Neuronal stem cell (in vitro differentiated cells): ENCODE measurements around the gene CDH23.

Experiments
- DNase-seq: peaks from one replicate; pipeline ENCODE4 v3.0.0-alpha.2; 2013; ENCODE audit warnings: low spot score
- H2AFZ ChIP-seq: one replicate; pipeline ENCODE4 v1.6.1; 2013; ENCODE audit warnings: mild to moderate bottlenecking, low read length, inconsistent platforms
- H2AK5ac ChIP-seq: 2 replicates; pipeline ENCODE4 v1.6.1; 2013; ENCODE audit warnings: low read depth, mild to moderate bottlenecking, inconsistent platforms, low read length, moderate library complexity, mixed read lengths
- H2BK120ac ChIP-seq: 2 replicates; pipeline ENCODE4 v1.6.1; 2013; ENCODE audit warnings: low read depth, mild to moderate bottlenecking, inconsistent platforms, low read length, moderate library complexity, mixed read lengths
- H2BK12ac ChIP-seq: one replicate; pipeline ENCODE4 v1.6.1; 2013; ENCODE audit warnings: low read length, inconsistent platforms
- H2BK15ac ChIP-seq: 2 replicates; pipeline ENCODE4 v1.6.1; 2013; ENCODE audit warnings: mild to moderate bottlenecking, low read length, inconsistent platforms, mixed read lengths
- H2BK5ac ChIP-seq: one replicate; pipeline ENCODE4 v1.6.1; 2013; ENCODE audit warnings: inconsistent platforms, mild to moderate bottlenecking, low read length, moderate library complexity
- H3K14ac ChIP-seq: one replicate; pipeline ENCODE4 v1.6.1; 2013; ENCODE audit warnings: low read length, inconsistent platforms
- H3K18ac ChIP-seq: 2 replicates; pipeline ENCODE4 v1.6.1; 2013; ENCODE audit warnings: low read length, inconsistent platforms
- H3K23ac ChIP-seq: 2 replicates; pipeline ENCODE4 v1.6.1; 2013; ENCODE audit warnings: low read depth, mild to moderate bottlenecking, mixed read lengths, low read length, inconsistent platforms; ENCODE audit not compliant: poor library complexity
- H3K27ac ChIP-seq: replicated peaks from 3 replicates; pipeline ENCODE4 v1.5.1; 2013; ENCODE audit warnings: low read length, inconsistent platforms
- H3K27me3 ChIP-seq, 3 experiments: 2 replicates each; pipeline ENCODE4 v1.6.1; 2013; ENCODE audit warnings: low read length in 3 of 3, mild to moderate bottlenecking in 2 of 3, inconsistent platforms in 1 of 3, low read depth in 1 of 3, mixed read lengths in 1 of 3, moderate library complexity in 1 of 3; ENCODE audit not compliant: control insufficient read depth in 3 of 3, insufficient read depth in 3 of 3
- H3K36me3 ChIP-seq, 2 donors: replicated peaks in 1 of 2; 2 replicates each; pipeline ENCODE4 v1.6.1; 2013; ENCODE audit warnings: low read length in 2 of 2; ENCODE audit not compliant: control insufficient read depth in 2 of 2, insufficient read depth in 2 of 2
- H3K4ac ChIP-seq: 2 replicates; pipeline ENCODE4 v1.6.1; 2013; ENCODE audit warnings: inconsistent platforms, mild to moderate bottlenecking, low read length, moderate library complexity
- H3K4me1 ChIP-seq, 2 donors: 1 replicate in 1 of 2; 2 replicates in 1 of 2; pipeline ENCODE4 v1.6.1; 2013; ENCODE audit warnings: low read length in 2 of 2, low read depth in 1 of 2; ENCODE audit not compliant: control insufficient read depth in 2 of 2, insufficient read depth in 1 of 2
- H3K4me2 ChIP-seq: one replicate; pipeline ENCODE4 v1.6.1; 2013; ENCODE audit warnings: mild to moderate bottlenecking, low read length, inconsistent platforms; ENCODE audit not compliant: insufficient read depth, poor library complexity, severe bottlenecking
- H3K4me3 ChIP-seq, 2 donors: 2 replicates each; pipeline ENCODE4 v1.5.1; 2013; ENCODE audit warnings: low read length in 2 of 2, mild to moderate bottlenecking in 2 of 2, inconsistent platforms in 1 of 2, moderate library complexity in 1 of 2
- H3K79me1 ChIP-seq: one replicate; pipeline ENCODE4 v1.6.1; 2013; ENCODE audit warnings: low read depth, mild to moderate bottlenecking, inconsistent platforms, low read length, moderate library complexity
- H3K9ac ChIP-seq: one replicate; pipeline ENCODE4 v1.6.1; 2013; ENCODE audit warnings: mild to moderate bottlenecking, low read depth, low read length, inconsistent platforms; ENCODE audit not compliant: poor library complexity
- H3K9me3 ChIP-seq, 2 donors: replicated peaks in 1 of 2; 2 replicates each; pipeline versions ENCODE3 to v1.6.1; 2013; ENCODE audit warnings: low read length in 2 of 2, mild to moderate bottlenecking in 2 of 2, inconsistent platforms in 1 of 2, low read depth in 1 of 2, mixed read lengths in 1 of 2, moderate library complexity in 1 of 2; ENCODE audit not compliant: control insufficient read depth in 2 of 2, insufficient read depth in 1 of 2
- H4K8ac ChIP-seq: one replicate; pipeline ENCODE4 v1.6.1; 2013; ENCODE audit warnings: low read depth, mild to moderate bottlenecking, inconsistent platforms, low read length, moderate library complexity
- H4K91ac ChIP-seq: one replicate; pipeline ENCODE4 v1.6.1; 2013; ENCODE audit warnings: low read length, low read depth, mild to moderate bottlenecking, inconsistent platforms; ENCODE audit not compliant: poor library complexity
- WGBS, 2 donors: extraction: QIAGEN DNeasy Blood & Tissue Kit; methylation state at CpG; one replicate each; pipeline ENCODE4 v1.1.7; 2013; ENCODE audit warnings: missing lambda C conversion rate in 2 of 2, mixed read lengths in 1 of 2; ENCODE audit not compliant: insufficient read length in 2 of 2, insufficient replicate concordance in 1 of 2; ENCODE audit errors: extremely low coverage in 2 of 2; 5-methylcytosine and 5-hydroxymethylcytosine counted together

Gene CDH23

GRCh38 chr10:71502190-71502589 is 105.5 kb downstream of the CDH23 start:
- Histone ChIP-seq H2BK120ac (no peak overlapping the region), H2BK12ac (no peak overlapping the region), H3K27me3 (no peaks in the 10 kb centered on the region), H3K4me3 (no peak overlapping the region), H3K9me3 (no peaks in the 10 kb centered on the region), H3K9ac (no peak overlapping the region), H3K4me1 (peaks cover 0 to 2% of the 10 kb centered on the region in 2 donors), H3K14ac (no peak overlapping the region), H3K36me3 (no peaks in the 10 kb centered on the region), H3K23ac (no peak overlapping the region), H2BK5ac (no peak overlapping the region), H3K79me1 (no peaks in the 10 kb centered on the region), H3K27ac (no peak overlapping the region), H4K8ac (no peak overlapping the region), H2AFZ (no peak overlapping the region), H3K4ac (no peak overlapping the region), H2AK5ac (no peak overlapping the region), H4K91ac (no peak overlapping the region), H2BK15ac (no peak overlapping the region), H3K18ac (peak overlapping the region; percentile 25), H3K4me2 (no peak overlapping the region)
- WGBS, 2 donors, result no CpG with 5 or more reads among the region's 1 CpG
- no peak for DNase-seq

GRCh38 chr10:71502851-71503250 is 106.1 kb downstream of the CDH23 start:
- H3K9ac ChIP-seq, result peak overlapping the region; percentile 4
- no peak overlapping the region for H3K23ac ChIP-seq
- no peaks in the 10 kb centered on the region for H3K9me3 ChIP-seq
- no peaks in the 10 kb centered on the region for H3K27me3 ChIP-seq
- H3K4me1 ChIP-seq, result peaks cover 0 to 2% of the 10 kb centered on the region in 2 donors
- no peak for DNase-seq
- H2BK15ac ChIP-seq, result no peak overlapping the region
- no peak overlapping the region for H4K8ac ChIP-seq
- no peak overlapping the region for H2AFZ ChIP-seq
- H3K36me3 ChIP-seq, result no peaks in the 10 kb centered on the region
- no peak overlapping the region for H2BK12ac ChIP-seq
- no peak overlapping the region for H4K91ac ChIP-seq
- H3K4ac ChIP-seq, result no peak overlapping the region
- H3K27ac ChIP-seq, result no peak overlapping the region
- peak overlapping the region; percentile 21 for H2AK5ac ChIP-seq
- no CpG with 5 or more reads among the region's 5 CpGs for WGBS, 2 donors
- H2BK120ac ChIP-seq, result no peak overlapping the region
- H3K14ac ChIP-seq, result no peak overlapping the region
- no peak overlapping the region for H2BK5ac ChIP-seq
- no peaks in the 10 kb centered on the region for H3K79me1 ChIP-seq
- peak overlapping the region; percentile 57 for H3K18ac ChIP-seq
- no peak overlapping the region for H3K4me2 ChIP-seq
- no peak overlapping the region for H3K4me3 ChIP-seq

GRCh38 chr10:71504168-71504567 is 107.4 kb downstream of the CDH23 start:
- Histone ChIP-seq H4K91ac (no peak overlapping the region), H3K14ac (no peak overlapping the region), H3K18ac (no peak overlapping the region), H3K23ac (no peak overlapping the region), H2BK120ac (no peak overlapping the region), H3K27ac (no peak overlapping the region), H2AFZ (no peak overlapping the region), H3K4me1 (peaks cover 0 to 2% of the 10 kb centered on the region in 2 donors), H3K79me1 (no peaks in the 10 kb centered on the region), H3K9me3 (no peaks in the 10 kb centered on the region), H3K9ac (no peak overlapping the region), H3K36me3 (no peaks in the 10 kb centered on the region), H2AK5ac (no peak overlapping the region), H3K27me3 (no peaks in the 10 kb centered on the region), H4K8ac (no peak overlapping the region), H3K4me3 (no peak overlapping the region), H2BK15ac (no peak overlapping the region), H2BK5ac (no peak overlapping the region), H3K4ac (no peak overlapping the region), H3K4me2 (no peak overlapping the region), H2BK12ac (no peak overlapping the region)
- no peak for DNase-seq
- WGBS, 2 donors, result no CpG with 5 or more reads among the region's 2 CpGs

- no CpG with 5 or more reads among the region's 5 CpGs for WGBS, 2 donors
- no peak overlapping the region for H2AK5ac ChIP-seq
- peaks cover 0 to 2% of the 10 kb centered on the region in 2 donors for H3K4me1 ChIP-seq
Observed at GRCh38 chr10:71504570-71504969, 107.8 kb downstream of the CDH23 start.

More at GRCh38 chr10:71504570-71504969, 107.8 kb downstream of the CDH23 start:
- no peak overlapping the region for H2BK12ac ChIP-seq
- H3K4ac ChIP-seq, result no peak overlapping the region
- no peak overlapping the region for H2BK15ac ChIP-seq
- H3K4me2 ChIP-seq, result no peak overlapping the region
- no peaks in the 10 kb centered on the region for H3K36me3 ChIP-seq
- H4K91ac ChIP-seq, result no peak overlapping the region
- H3K27me3 ChIP-seq, result no peaks in the 10 kb centered on the region
- no peak overlapping the region for H4K8ac ChIP-seq
- H2BK120ac ChIP-seq, result no peak overlapping the region
- H2BK5ac ChIP-seq, result no peak overlapping the region
- no peak overlapping the region for H3K4me3 ChIP-seq
- no peak overlapping the region for H3K14ac ChIP-seq
- H3K23ac ChIP-seq, result no peak overlapping the region
- no peaks in the 10 kb centered on the region for H3K79me1 ChIP-seq
- no peak overlapping the region for H2AFZ ChIP-seq
- H3K27ac ChIP-seq, result no peak overlapping the region
- H3K9me3 ChIP-seq, result no peaks in the 10 kb centered on the region
- H3K18ac ChIP-seq, result no peak overlapping the region
- no peak for DNase-seq
- H3K9ac ChIP-seq, result no peak overlapping the region
